OCI-LY7 (cell line): ENCODE results near the gene MCCC1. TPM values are rescaled to one million over a fixed set of nuclear protein-coding genes. Genes with fewer than 3 reads are reported as not detected.
A peak's percentile ranks its signal among the peaks of the same experiment; 100 is the strongest.

Experiments used
- BruUV-seq: library from RNA; stranded (reverse); fragments of 400-500 nt; replicated peaks from 2 replicates; lab custom pipeline; 2021; lab: Mats Ljungman, UMichigan
- CTCF ChIA-PET: fragments of 300-600 bp; sonication (Branson Sonifier 250); formaldehyde crosslinking; loops from one replicate; lab custom pipeline; 2022; ENCODE audit warnings: antibody characterized with exemption; ENCODE audit not compliant: unreplicated experiment; lab: Charles Lee
- POLR2A ChIA-PET: fragments of 300-600 bp; sonication (Branson Sonifier 250); formaldehyde crosslinking; loops from one replicate; lab custom pipeline; 2022; ENCODE audit warnings: antibody characterized with exemption; lab: Charles Lee
- DNase-seq: peaks from one replicate; pipeline ENCODE4 v3.0.0-alpha.2; 2015; ENCODE audit warnings: low spot score
- H2AFZ ChIP-seq: fragments of 200-600 bp; sonication (generic), shearing (Covaris generic); 2 replicates; pipeline ENCODE4 v1.6.1; 2014; ENCODE audit warnings: mild to moderate bottlenecking, antibody characterized with exemption, low read length, moderate library complexity
- H3K27ac ChIP-seq: fragments of 200-600 bp; sonication (generic); 2 replicates; pipeline ENCODE4 v1.5.1; 2014; ENCODE audit warnings: mixed run types, low read depth, mild to moderate bottlenecking, moderate library complexity, low read length, inconsistent platforms; ENCODE audit not compliant: poor library complexity, severe bottlenecking
- H3K36me3 ChIP-seq: fragments of 200-600 bp; sonication (generic); 2 replicates; pipeline ENCODE4 v1.6.1; 2014; ENCODE audit warnings: mild to moderate bottlenecking, antibody characterized with exemption, low read length, moderate library complexity, mixed read lengths; ENCODE audit not compliant: insufficient read depth
- H3K4me1 ChIP-seq: fragments of 200-600 bp; sonication (generic); 2 replicates; pipeline ENCODE4 v1.5.1; 2014; ENCODE audit warnings: mild to moderate bottlenecking, low read length; ENCODE audit not compliant: insufficient read depth, poor library complexity, severe bottlenecking
- H3K4me2 ChIP-seq: fragments of 200-600 bp; sonication (generic); 2 replicates; pipeline ENCODE4 v1.6.1; 2014; ENCODE audit warnings: mild to moderate bottlenecking, low read length
- H3K4me3 ChIP-seq: fragments of 200-600 bp; sonication (generic); 2 replicates; pipeline ENCODE4 v1.5.1; 2014; ENCODE audit warnings: mild to moderate bottlenecking, low read depth, low read length; ENCODE audit not compliant: poor library complexity, severe bottlenecking
- H3K79me2 ChIP-seq: fragments of 200-600 bp; sonication (generic); 2 replicates; pipeline ENCODE4 v1.6.1; 2016; ENCODE audit warnings: low read depth, mild to moderate bottlenecking, low read length, moderate library complexity, mixed read lengths; ENCODE audit not compliant: insufficient read depth
- H3K9me2 ChIP-seq: fragments of 200-600 bp; sonication (generic); 2 replicates; pipeline ENCODE4 v1.6.1; 2016; ENCODE audit warnings: mild to moderate bottlenecking, low read length, mixed read lengths; ENCODE audit not compliant: insufficient read depth
- H3K9me3 ChIP-seq: fragments of 200-600 bp; sonication (generic); 2 replicates; pipeline ENCODE4 v1.6.1; 2014; ENCODE audit warnings: mild to moderate bottlenecking, mixed run types, low read length, mixed read lengths
- H4K20me1 ChIP-seq: fragments of 200-600 bp; sonication (generic); 2 replicates; pipeline ENCODE4 v1.6.1; 2014; ENCODE audit warnings: mild to moderate bottlenecking, antibody characterized with exemption, low read length, moderate library complexity, mixed read lengths; ENCODE audit not compliant: insufficient read depth
- CTCF ChIP-seq: fragments of 200-600 bp; sonication (generic); conservative IDR thresholded peaks from 2 replicates; pipeline ENCODE4 v1.5.1; 2014; ENCODE audit warnings: mild to moderate bottlenecking, antibody characterized with exemption, low read length, moderate library complexity, mixed read lengths
- EZH2phosphoT487 ChIP-seq: fragments of 200-600 bp; sonication (generic); IDR thresholded peaks from 2 replicates; pipeline ENCODE4 v1.6.1; 2018; ENCODE audit warnings: low read depth, borderline replicate concordance, mild to moderate bottlenecking, mixed run types, antibody characterized with exemption, low read length, moderate library complexity, mixed read lengths
- intact Hi-C: fragments of 100-400 bp; cut with micrococcal nuclease; formaldehyde crosslinking; loops from one replicate; pipeline ENCODE4 v1.10.0; 2022; ENCODE audit not compliant: unreplicated experiment
- total RNA-seq, 2 experiments: library from RNA; depleted of rRNA in 1 of 2; stranded (reverse); fragments of >200 nt in 1 of 2; shearing (Covaris generic) in 1 of 2; gene quantifications; 2 replicates each; pipeline ENCODE4 v1.2.3, GENCODE V29; 2014 to 2022

MCCC1 gene
- total RNA-seq, 2 experiments from 2014 or later, result 29.9 to 57.5 TPM

- Histone ChIP-seq H3K4me2 (no peak overlapping the region), H3K4me3 (no peak overlapping the region), H3K9me3 (no peaks in the 10 kb centered on the region), H3K4me1 (no peaks in the 10 kb centered on the region), H3K79me2 (no peaks in the 10 kb centered on the region), H4K20me1 (no peaks in the 10 kb centered on the region), H3K27ac (no peak overlapping the region), H2AFZ (no peak overlapping the region), H3K36me3 (no peaks in the 10 kb centered on the region), H3K9me2 (no peaks in the 10 kb centered on the region)
- DNase-seq, result peak; percentile 70
- no peak for TF ChIP-seq EZH2phosphoT487
- TF ChIP-seq CTCF, result peak; percentile 100
- ChIA-PET POLR2A (interaction anchor here (0.6 to 1.0 kb wide), 4 partner anchors 26 to 608 kb away, joined by 3 to 4 read pairs (median 4); no protein-coding TSS in a partner anchor), CTCF (interaction anchor here (0.8 to 1.8 kb wide), 3 partner anchors 62 to 264 kb away, joined by 3 to 10 read pairs (median 8); no protein-coding TSS in a partner anchor)
- no TSS peak for BruUV-seq
- intact Hi-C loops, result loop anchor here (1.0 to 10.0 kb wide), 6 partner anchors 40 to 762 kb away; partner anchors contain the start of genes LAMP3 and PARL
Measured at GRCh38 chr3:183122257-183122932, 23.1 kb upstream of the MCCC1 start.

GRCh38 chr3:183120538-183121215 lies 21.4 kb upstream of the MCCC1 start:
- ChIA-PET CTCF (no interaction called here), POLR2A (no interaction called here)
- Histone ChIP-seq H3K4me1 (peaks cover 11% of the 10 kb centered on the region), H3K27ac (no peak overlapping the region), H2AFZ (no peak overlapping the region), H3K9me2 (no peaks in the 10 kb centered on the region), H3K36me3 (no peaks in the 10 kb centered on the region), H3K4me3 (no peak overlapping the region), H3K9me3 (no peaks in the 10 kb centered on the region), H4K20me1 (no peaks in the 10 kb centered on the region), H3K79me2 (no peaks in the 10 kb centered on the region), H3K4me2 (no peak overlapping the region)
- no TSS peak for BruUV-seq
- intact Hi-C loops, result loop anchor here (5.0 to 10.0 kb wide), 3 partner anchors 42 to 764 kb away; partner anchors contain the start of genes LAMP3 and PARL
- TF ChIP-seq EZH2phosphoT487 (no peak), CTCF (no peak)
- no peak for DNase-seq
